GM18511 (cell line): ENCODE results near the gene KLHDC3.
A peak's percentile ranks its signal among the peaks of the same experiment; 100 is the strongest.
"Not testable (repeated sequence)": the region's sequence is repeated elsewhere in the genome, so short reads cannot be mapped to it uniquely, and the experiment has no call there.

ENCODE experiments used
- ATAC-seq: cut with Tn5 transposase; IDR thresholded peaks from one replicate; pipeline ENCODE4 v1.9.1; 2021; ENCODE audit warnings: mild to moderate bottlenecking, moderate library complexity; ENCODE audit not compliant: unreplicated experiment

The KLHDC3 gene

DNA sequence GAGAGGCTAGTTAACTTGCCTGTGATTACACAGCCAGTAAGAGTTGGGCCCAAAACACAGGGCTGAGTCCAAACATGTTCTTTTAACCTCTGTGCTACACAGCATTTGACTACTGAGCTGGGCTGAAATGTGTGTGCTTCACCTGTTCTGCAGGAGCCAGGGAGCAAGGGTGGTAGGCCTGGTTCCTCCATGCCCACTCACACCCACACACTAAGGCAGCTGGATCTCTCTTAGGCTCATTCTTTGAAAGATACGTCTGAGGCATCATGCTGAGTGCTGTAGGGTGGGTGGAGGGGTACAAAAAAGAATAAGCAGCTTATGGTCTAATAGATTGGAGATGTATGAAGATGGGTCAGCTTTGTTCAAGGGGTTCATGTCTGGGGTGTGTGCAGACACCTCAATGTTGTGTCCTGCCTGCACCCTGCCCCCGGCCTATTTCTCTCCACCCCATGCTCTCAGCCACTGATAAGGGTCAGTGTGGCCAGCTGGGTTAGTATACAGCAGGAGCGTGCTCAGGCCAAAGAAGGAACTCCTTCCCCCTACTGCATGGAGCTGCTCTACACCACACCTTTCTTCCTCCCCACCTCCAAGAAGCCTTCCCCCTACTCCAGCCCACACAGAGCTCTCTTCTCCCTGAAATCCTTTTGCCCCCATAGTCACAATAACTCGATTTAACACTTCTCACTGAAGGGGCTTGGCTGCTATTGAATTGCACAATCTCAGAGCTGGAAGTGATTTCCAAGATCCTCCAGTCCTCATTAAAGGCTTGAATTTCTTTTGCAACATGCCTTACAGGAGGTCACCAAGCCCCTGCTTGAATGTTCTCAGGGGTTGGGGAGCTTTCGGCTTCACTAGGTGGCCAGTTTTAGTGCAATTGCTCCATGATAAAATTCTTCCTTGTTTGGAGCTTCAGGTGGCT is 26.3 kb upstream of the KLHDC3 start:
- ATAC-seq: no peak

DNA sequence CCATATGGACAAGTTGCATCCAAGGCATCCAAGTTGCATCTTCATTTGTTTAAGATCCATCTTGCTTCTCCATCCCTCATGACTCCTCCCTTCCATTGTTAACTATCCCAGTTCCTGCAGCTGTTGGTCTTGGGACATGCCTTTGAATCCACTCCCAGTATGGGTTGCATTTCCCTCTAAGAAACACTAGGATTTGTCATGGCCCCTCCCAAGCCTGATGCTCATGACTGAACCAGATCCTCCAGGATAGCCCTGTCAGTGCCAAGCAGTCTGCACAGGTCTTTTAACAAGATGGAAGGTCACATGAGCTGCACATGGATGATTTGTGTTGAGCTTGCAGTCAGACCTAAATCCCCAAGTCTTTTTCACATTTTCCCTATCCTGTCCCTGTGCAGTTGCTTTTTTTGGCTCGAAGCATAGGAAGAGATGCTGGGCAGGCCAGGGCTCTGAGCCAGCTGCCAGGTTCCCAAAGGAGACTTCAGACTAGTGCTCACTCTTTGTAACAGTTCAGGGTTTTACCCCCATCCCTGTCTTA is 25.5 kb upstream of the KLHDC3 start:
- no peak for ATAC-seq

- no peak for ATAC-seq
Observed at GRCh38 chr6:42989923-42990322, 24.1 kb upstream of the KLHDC3 start.

GRCh38 chr6:42993445-42993844 is 20.6 kb upstream of the KLHDC3 start:
- ATAC-seq: no peak

DNA sequence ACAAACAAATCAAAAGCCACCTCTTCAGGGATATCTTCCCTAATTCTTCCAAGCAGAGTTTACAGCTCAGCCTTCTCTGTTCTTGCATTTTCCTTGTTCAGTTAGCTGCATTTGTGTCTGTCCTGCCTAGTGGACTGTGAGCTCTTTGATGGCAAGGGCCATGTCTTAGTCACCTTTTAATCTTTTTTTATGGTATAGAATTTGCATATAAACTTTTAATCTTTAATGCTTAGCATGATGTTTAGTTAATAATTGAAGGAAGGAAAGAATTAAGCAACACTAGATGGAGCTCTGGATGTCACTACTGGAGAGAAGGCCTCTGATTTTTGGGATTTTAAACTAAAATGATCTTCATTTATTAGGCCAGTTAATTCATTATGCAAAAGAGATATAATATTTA is 17.5 kb upstream of the KLHDC3 start:
- ATAC-seq: no peak

- not testable (repeated sequence) for ATAC-seq
Observed at GRCh38 chr6:42998205-42998604, 15.8 kb upstream of the KLHDC3 start.

- no peak for ATAC-seq
Observed at GRCh38 chr6:43001843-43002242, 12.2 kb upstream of the KLHDC3 start.

DNA sequence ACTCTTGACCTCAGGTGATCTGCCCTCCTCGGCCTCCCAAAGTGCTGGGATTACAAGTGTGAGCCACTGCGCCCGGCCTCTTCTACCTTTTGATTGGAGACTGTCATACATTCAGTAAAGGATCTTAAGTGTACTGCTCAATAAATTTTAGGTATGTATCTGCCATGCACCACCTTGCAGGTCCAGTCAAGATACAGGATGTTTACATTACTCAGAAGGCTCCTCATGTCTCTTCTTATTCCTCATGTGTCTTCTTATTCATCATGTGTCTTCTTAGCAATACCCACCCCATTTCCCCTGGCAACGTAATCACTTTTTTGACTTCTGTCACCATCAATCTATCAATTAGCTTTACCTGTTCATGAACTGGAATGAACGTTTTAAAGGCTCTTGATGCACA is 8.2 kb upstream of the KLHDC3 start:
- no peak for ATAC-seq

DNA sequence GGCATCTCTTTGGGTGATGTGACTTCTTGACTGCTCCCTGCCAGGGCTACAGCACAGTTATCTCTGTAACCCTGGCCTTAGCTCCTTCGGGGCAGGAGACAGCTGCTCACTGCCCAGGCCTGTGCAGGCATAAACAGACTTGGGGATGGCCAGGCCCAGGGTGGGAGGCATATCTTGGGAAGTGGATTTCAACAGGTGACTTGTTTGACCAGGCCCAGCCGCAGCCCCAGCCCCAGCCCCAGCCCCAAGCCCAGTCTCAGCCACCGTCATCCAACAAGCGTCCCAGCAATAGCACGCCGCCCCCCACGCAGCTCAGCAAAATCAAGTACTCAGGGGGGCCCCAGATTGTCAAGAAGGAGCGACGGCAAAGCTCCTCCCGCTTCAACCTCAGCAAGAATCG is 7.8 kb upstream of the KLHDC3 start:
- no peak for ATAC-seq

DNA sequence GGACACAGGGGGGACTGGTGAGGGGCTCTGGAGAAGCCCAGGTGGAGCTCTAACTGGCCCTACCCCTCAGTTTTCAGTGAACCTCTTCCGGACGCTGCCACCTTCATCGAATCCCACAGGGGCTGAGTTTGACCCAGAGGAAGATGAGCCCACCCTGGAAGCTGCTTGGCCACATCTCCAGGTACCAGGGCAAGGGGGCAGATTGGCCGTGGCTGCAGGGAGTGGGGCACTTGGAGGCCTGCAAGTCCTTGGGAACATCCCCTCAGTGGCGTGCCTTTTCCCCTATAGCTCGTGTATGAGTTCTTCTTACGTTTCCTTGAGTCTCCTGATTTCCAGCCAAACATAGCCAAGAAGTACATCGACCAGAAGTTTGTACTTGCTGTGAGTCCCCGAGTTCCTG is 6.9 kb upstream of the KLHDC3 start:
- no peak for ATAC-seq

GRCh38 chr6:43009124-43009523 is 4.9 kb upstream of the KLHDC3 start:
- no peak for ATAC-seq

GRCh38 chr6:43011207-43011606 is 2.8 kb upstream of the KLHDC3 start:
- no peak for ATAC-seq

DNA sequence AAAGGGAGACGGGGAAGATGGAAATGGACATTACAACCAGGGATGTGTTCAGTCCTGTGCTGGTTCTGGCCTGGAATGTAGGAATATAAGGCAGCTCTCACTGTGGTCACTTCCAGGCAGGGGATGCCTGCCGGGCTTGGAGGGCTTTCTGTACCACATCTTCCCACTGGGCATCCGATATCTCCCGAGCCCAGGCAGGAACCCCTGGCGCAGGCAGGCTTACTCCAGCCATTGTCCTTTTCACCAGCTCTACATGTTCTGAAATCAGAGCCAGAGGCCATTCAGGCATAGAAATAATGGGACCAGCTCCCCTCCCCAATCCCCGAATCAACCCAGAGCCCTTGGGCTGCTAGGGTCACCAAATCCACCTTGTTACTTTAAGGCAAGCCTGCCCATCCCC is 1.7 kb upstream of the KLHDC3 start:
- ATAC-seq: no peak

GRCh38 chr6:43013097-43013842 is 779 bp upstream of the KLHDC3 start:
- ATAC-seq: peak; percentile 23

- no peak for ATAC-seq
Observed at GRCh38 chr6:43014434-43014909, 423 bp downstream of the KLHDC3 start.

DNA sequence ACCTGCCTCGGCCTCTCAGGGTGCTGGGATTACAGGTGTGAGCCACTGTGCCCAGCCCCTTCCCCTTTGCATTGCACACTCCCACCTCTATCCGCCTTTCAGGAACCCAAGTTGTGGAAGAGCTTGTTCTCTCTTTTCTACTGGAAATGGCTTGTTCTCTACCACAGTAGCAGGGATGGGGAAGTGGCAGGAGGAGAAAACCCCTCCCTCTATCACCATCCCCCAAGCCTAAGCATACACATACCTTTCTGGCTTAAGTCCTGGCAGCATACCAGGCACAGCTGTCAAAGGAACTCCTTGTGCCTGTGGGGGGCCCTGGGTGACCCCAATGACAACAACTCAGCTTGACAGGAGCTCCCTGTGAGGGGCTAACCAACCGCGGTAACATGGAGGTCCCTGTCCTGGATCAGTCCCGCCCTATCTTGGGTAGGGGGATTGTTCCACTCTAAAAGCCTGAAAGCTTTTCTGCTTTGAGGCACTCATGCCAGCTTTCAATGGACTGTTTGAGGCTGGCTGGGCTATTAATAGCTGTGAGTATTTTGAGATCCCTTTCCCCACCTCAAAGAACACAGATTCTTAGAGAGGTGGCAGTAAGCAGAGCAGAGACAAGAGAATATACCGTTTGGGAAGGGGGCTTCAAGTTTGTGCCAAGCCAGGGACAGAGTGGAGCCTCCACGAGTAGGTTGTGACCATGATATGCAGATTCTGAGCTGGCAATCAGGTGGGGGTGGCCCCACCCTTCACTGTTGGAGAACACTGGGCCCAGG is 2.3 kb downstream of the KLHDC3 start:
- no peak for ATAC-seq

GRCh38 chr6:43016943-43017334 is 2.9 kb downstream of the KLHDC3 start:
- ATAC-seq: no peak

- no peak for ATAC-seq
Observed at GRCh38 chr6:43019152-43019551, 5.1 kb downstream of the KLHDC3 start.

- ATAC-seq: no peak
Observed at GRCh38 chr6:43020052-43020705, 6.1 kb downstream of the KLHDC3 start.

DNA sequence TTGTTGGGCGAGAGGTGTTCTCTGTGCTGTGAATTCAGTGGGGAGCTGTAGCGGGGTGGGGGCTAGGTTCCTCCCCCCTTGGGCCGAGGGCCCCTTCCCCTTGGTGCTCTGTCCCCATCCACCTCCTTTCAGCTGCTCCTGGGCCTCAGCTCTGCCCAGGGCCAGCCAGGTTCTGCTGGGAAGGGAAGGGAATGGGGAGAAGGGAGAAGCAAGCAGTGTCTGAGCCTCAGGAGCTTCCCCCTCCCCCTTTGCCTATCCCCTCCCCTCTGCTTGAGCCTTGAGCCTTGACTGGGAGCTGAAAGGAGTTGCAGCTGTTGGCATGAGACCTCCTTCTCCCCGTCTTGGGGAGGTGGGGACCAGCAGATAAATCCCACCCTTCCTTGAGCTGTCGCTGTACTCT is 6.8 kb downstream of the KLHDC3 start:
- ATAC-seq: no peak
